ENCODE results near the gene KRTAP1-5. TPM values are rescaled to one million over a fixed set of nuclear protein-coding genes. Genes with fewer than 3 reads are reported as not detected.

KRTAP1-5 gene
- total and polyA plus RNA-seq, 2 experiments from 2014 or later = not detected

DNA sequence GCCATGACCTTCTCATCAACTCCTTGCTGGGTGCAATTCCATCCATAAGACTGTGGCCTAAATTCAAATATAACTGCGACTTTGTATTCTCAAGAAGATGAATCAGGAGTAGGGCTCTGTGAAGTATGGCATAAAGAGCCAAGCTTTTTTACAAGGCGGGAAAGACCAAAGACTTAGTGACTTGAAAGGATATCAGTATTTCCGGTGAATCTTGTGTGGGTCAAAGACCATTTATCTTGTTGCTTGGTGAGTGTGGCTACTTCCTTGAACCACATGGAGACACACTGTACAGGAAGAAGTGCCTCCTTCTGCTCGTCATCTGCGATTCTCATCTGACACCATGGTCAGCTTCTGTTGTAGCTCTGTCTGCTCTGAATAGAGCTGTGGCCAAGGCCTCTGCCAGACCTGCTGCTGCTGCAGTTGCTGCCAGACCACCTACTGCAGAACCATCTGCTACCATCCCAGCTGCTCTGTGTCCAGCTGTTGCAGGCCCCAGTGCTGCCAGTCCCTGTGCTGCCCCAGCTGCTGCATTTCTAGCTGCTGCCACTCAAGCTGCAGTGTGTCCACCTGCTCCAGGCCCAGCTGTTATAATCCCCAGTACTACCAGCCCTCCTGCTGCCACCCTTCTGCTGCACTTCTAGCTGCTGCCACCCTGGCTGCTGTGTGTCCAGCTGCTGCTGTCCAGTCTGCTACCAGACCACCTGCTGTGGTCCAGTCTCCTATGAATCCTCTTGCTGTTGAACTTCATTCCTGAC, 44.8 kb upstream of the KRTAP1-5 start:
- Histone ChIP-seq H3K79me2 (no peaks in the 10 kb centered on the region), H3K9me2 (replicated peaks; ENCODE audit: insufficient read depth) (no peaks in the 10 kb centered on the region), H3K27me3 (peaks cover 8% of the 10 kb centered on the region), H3K9me3 (ENCODE audit: low read depth) (no peaks in the 10 kb centered on the region), H3K4me3 (no peak overlapping the region), H3K36me3 (replicated peaks; ENCODE audit: insufficient read depth, low read depth) (no peaks in the 10 kb centered on the region), H3K27ac (no peak overlapping the region), H4K20me1 (ENCODE audit: insufficient read depth, poor library complexity, severe bottlenecking) (no peaks in the 10 kb centered on the region), H3K4me1 (ENCODE audit: insufficient read depth) (no peaks in the 10 kb centered on the region), H3K4me2 (no peak overlapping the region), H2AFZ (no peak overlapping the region)
- TF ChIP-seq EZH2 (IDR thresholded peaks at IDR 0.05; ENCODE audit: borderline replicate concordance) (no peak), EZH2phosphoT487 (IDR thresholded peaks at IDR 0.05; ENCODE audit: low read depth, severe bottlenecking, unreplicated experiment) (no peak)
- TF ChIP-seq, protein P1, sequence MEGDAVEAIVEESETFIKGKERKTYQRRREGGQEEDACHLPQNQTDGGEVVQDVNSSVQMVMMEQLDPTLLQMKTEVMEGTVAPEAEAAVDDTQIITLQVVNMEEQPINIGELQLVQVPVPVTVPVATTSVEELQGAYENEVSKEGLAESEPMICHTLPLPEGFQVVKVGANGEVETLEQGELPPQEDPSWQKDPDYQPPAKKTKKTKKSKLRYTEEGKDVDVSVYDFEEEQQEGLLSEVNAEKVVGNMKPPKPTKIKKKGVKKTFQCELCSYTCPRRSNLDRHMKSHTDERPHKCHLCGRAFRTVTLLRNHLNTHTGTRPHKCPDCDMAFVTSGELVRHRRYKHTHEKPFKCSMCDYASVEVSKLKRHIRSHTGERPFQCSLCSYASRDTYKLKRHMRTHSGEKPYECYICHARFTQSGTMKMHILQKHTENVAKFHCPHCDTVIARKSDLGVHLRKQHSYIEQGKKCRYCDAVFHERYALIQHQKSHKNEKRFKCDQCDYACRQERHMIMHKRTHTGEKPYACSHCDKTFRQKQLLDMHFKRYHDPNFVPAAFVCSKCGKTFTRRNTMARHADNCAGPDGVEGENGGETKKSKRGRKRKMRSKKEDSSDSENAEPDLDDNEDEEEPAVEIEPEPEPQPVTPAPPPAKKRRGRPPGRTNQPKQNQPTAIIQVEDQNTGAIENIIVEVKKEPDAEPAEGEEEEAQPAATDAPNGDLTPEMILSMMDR (IDR thresholded peaks at IDR 0.05; ENCODE audit: poor library complexity) = no peak
- WGBS (ENCODE audit: low lambda C conversion rate, missing lambda C conversion rate) = 95% methylated on average over 5 of the region's 5 CpGs
- no peak for DNase-seq (ENCODE audit: low spot score)

DNA sequence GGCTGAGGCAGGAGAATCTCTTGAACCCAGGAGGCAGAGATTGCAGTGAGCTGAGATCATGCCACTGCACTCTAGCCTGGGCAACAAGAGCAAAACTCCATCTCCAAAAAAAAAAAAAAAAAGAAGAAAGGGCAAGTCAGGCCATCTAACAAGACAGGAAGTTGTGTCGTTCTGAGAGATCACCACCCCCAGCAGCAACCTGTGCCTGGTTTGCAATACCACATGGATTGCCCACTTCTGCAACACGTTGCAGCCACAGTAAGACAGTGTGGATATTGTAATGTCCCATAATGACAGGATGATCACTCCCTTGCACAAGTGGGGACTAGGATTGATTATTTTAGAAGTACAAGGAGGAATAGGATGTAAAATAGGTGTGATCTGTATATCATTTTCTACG, 42.0 kb upstream of the KRTAP1-5 start:
- no peaks in the 10 kb centered on the region for H3K9me2 ChIP-seq (replicated peaks; ENCODE audit: insufficient read depth)
- no peaks in the 10 kb centered on the region for H3K9me3 ChIP-seq (ENCODE audit: low read depth)
- no peaks in the 10 kb centered on the region for H4K20me1 ChIP-seq (ENCODE audit: insufficient read depth, poor library complexity, severe bottlenecking)
- 89% methylated on average over 3 of the region's 3 CpGs for WGBS (ENCODE audit: low lambda C conversion rate, missing lambda C conversion rate)
- no peak overlapping the region for H2AFZ ChIP-seq
- H3K4me3 ChIP-seq = no peak overlapping the region
- H3K4me1 ChIP-seq (ENCODE audit: insufficient read depth) = no peaks in the 10 kb centered on the region
- H3K36me3 ChIP-seq (replicated peaks; ENCODE audit: insufficient read depth, low read depth) = no peaks in the 10 kb centered on the region
- no peak overlapping the region for H3K4me2 ChIP-seq
- TF ChIP-seq EZH2phosphoT487 (IDR thresholded peaks at IDR 0.05; ENCODE audit: low read depth, severe bottlenecking, unreplicated experiment) = no peak
- TF ChIP-seq, protein P1 (IDR thresholded peaks at IDR 0.05; ENCODE audit: poor library complexity) = no peak
- TF ChIP-seq EZH2 (IDR thresholded peaks at IDR 0.05; ENCODE audit: borderline replicate concordance) = no peak
- no peaks in the 10 kb centered on the region for H3K27me3 ChIP-seq
- H3K79me2 ChIP-seq = no peaks in the 10 kb centered on the region
- no peak overlapping the region for H3K27ac ChIP-seq
- DNase-seq (ENCODE audit: low spot score) = no peak

DNA sequence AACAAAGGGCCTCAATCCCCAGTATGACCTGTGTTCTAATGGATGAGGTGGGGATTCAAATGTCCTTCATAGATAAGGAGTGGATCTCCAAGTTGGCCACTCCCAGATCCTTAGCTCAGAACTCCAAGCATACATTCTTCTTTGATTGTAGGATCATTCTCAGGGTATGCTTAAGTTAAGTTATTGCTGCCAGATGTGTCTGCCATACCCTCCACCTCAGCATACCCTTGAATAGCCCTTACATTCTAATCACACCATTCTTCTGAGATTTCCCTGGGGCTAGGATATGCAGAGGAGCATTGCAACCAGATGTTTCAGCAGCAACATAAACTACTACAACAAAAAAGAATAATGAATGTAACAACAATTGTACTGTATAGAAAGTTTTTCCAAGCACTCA, 40.3 kb upstream of the KRTAP1-5 start:
- Histone ChIP-seq H3K27ac (no peak overlapping the region), H3K4me3 (no peak overlapping the region), H3K4me2 (no peak overlapping the region), H3K9me3 (ENCODE audit: low read depth) (no peaks in the 10 kb centered on the region), H3K27me3 (no peaks in the 10 kb centered on the region), H2AFZ (no peak overlapping the region), H3K36me3 (replicated peaks; ENCODE audit: insufficient read depth, low read depth) (no peaks in the 10 kb centered on the region), H3K79me2 (no peaks in the 10 kb centered on the region), H3K4me1 (ENCODE audit: insufficient read depth) (no peaks in the 10 kb centered on the region), H3K9me2 (replicated peaks; ENCODE audit: insufficient read depth) (no peaks in the 10 kb centered on the region), H4K20me1 (ENCODE audit: insufficient read depth, poor library complexity, severe bottlenecking) (no peaks in the 10 kb centered on the region)
- TF ChIP-seq, protein P1 (IDR thresholded peaks at IDR 0.05; ENCODE audit: poor library complexity) = no peak
- TF ChIP-seq EZH2phosphoT487 (IDR thresholded peaks at IDR 0.05; ENCODE audit: low read depth, severe bottlenecking, unreplicated experiment) (no peak), EZH2 (IDR thresholded peaks at IDR 0.05; ENCODE audit: borderline replicate concordance) (no peak)
- DNase-seq (ENCODE audit: low spot score) = no peak

Data from hepatocyte (in vitro differentiated cells).